SK-N-SH treated with all-trans-retinoic acid at 6 μM for 48 hours (cell line): ENCODE results near the gene CHST8.

Experiments
- ATAC-seq: fragments of 200-7000 bp; cut with Tn5 transposase; 3 replicates; pipeline ENCODE4 v1.9.1; 2020; ENCODE audit warnings: mild to moderate bottlenecking, moderate library complexity
- ARNTL ChIP-seq: fragments of 450-650 bp; formaldehyde crosslinking; IDR thresholded peaks from 2 replicates; pipeline ENCODE4 v1.5.0; 2020; ENCODE audit warnings: low read depth, mild to moderate bottlenecking, moderate library complexity, borderline replicate concordance
- BACH2 ChIP-seq: fragments of 250-450 bp; sonication (Bioruptor Pico); IDR thresholded peaks from 2 replicates; pipeline ENCODE4 v1.9.0; 2021; ENCODE audit warnings: mild to moderate bottlenecking, borderline replicate concordance
- CREB5 ChIP-seq: fragments of 250-450 bp; sonication (Bioruptor Pico); IDR thresholded peaks from 2 replicates; pipeline ENCODE4 v1.5.1; 2020; ENCODE audit warnings: low read depth, mild to moderate bottlenecking, moderate library complexity
- GLIS3 ChIP-seq: fragments of 250-450 bp; sonication (Bioruptor Pico); IDR thresholded peaks from 2 replicates; pipeline ENCODE4 v1.5.0; 2020; ENCODE audit warnings: mild to moderate bottlenecking, moderate library complexity
- ISL1 ChIP-seq: fragments of 250-450 bp; sonication (Bioruptor Pico); IDR thresholded peaks from 2 replicates; pipeline ENCODE4 v2.1.2; 2022; ENCODE audit warnings: mild to moderate bottlenecking, moderate library complexity
- OSR1 ChIP-seq: fragments of 250-450 bp; sonication (Bioruptor Pico); IDR thresholded peaks from 2 replicates; pipeline ENCODE4 v1.8.0; 2022; ENCODE audit warnings: moderate library complexity, mild to moderate bottlenecking, inconsistent platforms
- PATZ1 ChIP-seq: fragments of 250-450 bp; sonication (Bioruptor Pico); IDR thresholded peaks from 2 replicates; pipeline ENCODE4 v1.8.0; 2020; ENCODE audit warnings: mild to moderate bottlenecking, moderate library complexity, borderline replicate concordance
- PPARA ChIP-seq: fragments of 250-450 bp; sonication (Bioruptor Pico); IDR thresholded peaks from 2 replicates; pipeline ENCODE4 v1.5.0; 2020; ENCODE audit warnings: mild to moderate bottlenecking, borderline replicate concordance
- RARB ChIP-seq: fragments of 250-450 bp; sonication (Bioruptor Pico); IDR thresholded peaks from 2 replicates; pipeline ENCODE4 v1.8.0; 2021; ENCODE audit warnings: mild to moderate bottlenecking, moderate library complexity
- SNAI2 ChIP-seq: fragments of 250-450 bp; sonication (Bioruptor Pico); IDR thresholded peaks from 2 replicates; pipeline ENCODE4 v1.5.0; 2020; ENCODE audit warnings: mild to moderate bottlenecking, moderate library complexity
- TCF4 ChIP-seq: fragments of 250-450 bp; sonication (Bioruptor Pico); IDR thresholded peaks from 2 replicates; pipeline ENCODE4 v1.8.0; 2021; ENCODE audit warnings: mild to moderate bottlenecking, moderate library complexity, borderline replicate concordance
- ZC3H10 ChIP-seq: fragments of 250-450 bp; sonication (Bioruptor Pico); IDR thresholded peaks from 2 replicates; pipeline ENCODE4 v1.5.1; 2021; ENCODE audit warnings: mild to moderate bottlenecking, moderate library complexity
- ZFP3 ChIP-seq: fragments of 250-450 bp; sonication (Bioruptor Pico); IDR thresholded peaks from 2 replicates; pipeline ENCODE4 v1.5.0; 2020; ENCODE audit warnings: mild to moderate bottlenecking, moderate library complexity
- ZFP30 ChIP-seq: fragments of 450-650 bp; formaldehyde crosslinking; IDR thresholded peaks from 2 replicates; pipeline ENCODE4 v1.5.0; 2022; ENCODE audit warnings: mild to moderate bottlenecking, moderate library complexity
- ZNF70 ChIP-seq: fragments of 450-650 bp; formaldehyde crosslinking; IDR thresholded peaks from 2 replicates; pipeline ENCODE4 v1.5.0; 2020; ENCODE audit warnings: mild to moderate bottlenecking, moderate library complexity
- ZNF8 ChIP-seq: fragments of 450-650 bp; formaldehyde crosslinking; IDR thresholded peaks from 2 replicates; pipeline ENCODE4 v1.5.0; 2020; ENCODE audit warnings: mild to moderate bottlenecking, moderate library complexity
- TF ChIP-seq, protein P1 (sequence below): fragments of 250-450 bp; sonication (Bioruptor Pico); IDR thresholded peaks from 2 replicates; pipeline ENCODE4 v1.5.0; 2020; ENCODE audit warnings: mild to moderate bottlenecking, moderate library complexity
- TF ChIP-seq, protein P2 (sequence below): fragments of 250-450 bp; sonication (Bioruptor Pico); IDR thresholded peaks from 2 replicates; pipeline ENCODE4 v1.8.0; 2021; ENCODE audit warnings: low read depth, mild to moderate bottlenecking, moderate library complexity, borderline replicate concordance
- TF ChIP-seq, protein P3 (sequence below): fragments of 250-450 bp; sonication (Bioruptor Pico); IDR thresholded peaks from 2 replicates; pipeline ENCODE4 v1.5.1; 2021; ENCODE audit warnings: mild to moderate bottlenecking, moderate library complexity

The CHST8 gene

DNA sequence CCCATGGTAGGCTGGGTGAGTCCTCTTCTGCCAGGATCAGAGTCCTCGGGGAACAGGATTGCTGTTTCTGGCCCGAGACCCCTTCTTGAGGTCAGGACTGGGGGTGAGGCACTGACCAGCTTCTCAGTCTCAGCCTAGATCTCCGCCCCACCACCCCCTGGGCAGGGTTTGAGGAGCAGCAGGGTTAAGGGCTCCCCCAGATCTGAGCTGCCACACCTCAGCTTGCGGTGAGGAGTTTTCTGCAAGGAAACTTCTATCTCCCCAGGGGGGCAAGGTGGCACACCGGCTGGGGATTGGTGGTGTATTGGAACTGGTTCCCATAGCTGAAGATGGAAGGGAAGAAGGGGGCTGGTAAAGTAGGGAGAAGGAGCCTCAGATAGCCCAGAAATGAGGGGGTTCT, 19.5 kb downstream of the CHST8 start:
- TF ChIP-seq TCF4: no peak
- no peak for TF ChIP-seq ZFP3 (CRISPR knock-in tag)
- TF ChIP-seq ZNF8 (CRISPR knock-in tag): no peak
- TF ChIP-seq, protein P1, sequence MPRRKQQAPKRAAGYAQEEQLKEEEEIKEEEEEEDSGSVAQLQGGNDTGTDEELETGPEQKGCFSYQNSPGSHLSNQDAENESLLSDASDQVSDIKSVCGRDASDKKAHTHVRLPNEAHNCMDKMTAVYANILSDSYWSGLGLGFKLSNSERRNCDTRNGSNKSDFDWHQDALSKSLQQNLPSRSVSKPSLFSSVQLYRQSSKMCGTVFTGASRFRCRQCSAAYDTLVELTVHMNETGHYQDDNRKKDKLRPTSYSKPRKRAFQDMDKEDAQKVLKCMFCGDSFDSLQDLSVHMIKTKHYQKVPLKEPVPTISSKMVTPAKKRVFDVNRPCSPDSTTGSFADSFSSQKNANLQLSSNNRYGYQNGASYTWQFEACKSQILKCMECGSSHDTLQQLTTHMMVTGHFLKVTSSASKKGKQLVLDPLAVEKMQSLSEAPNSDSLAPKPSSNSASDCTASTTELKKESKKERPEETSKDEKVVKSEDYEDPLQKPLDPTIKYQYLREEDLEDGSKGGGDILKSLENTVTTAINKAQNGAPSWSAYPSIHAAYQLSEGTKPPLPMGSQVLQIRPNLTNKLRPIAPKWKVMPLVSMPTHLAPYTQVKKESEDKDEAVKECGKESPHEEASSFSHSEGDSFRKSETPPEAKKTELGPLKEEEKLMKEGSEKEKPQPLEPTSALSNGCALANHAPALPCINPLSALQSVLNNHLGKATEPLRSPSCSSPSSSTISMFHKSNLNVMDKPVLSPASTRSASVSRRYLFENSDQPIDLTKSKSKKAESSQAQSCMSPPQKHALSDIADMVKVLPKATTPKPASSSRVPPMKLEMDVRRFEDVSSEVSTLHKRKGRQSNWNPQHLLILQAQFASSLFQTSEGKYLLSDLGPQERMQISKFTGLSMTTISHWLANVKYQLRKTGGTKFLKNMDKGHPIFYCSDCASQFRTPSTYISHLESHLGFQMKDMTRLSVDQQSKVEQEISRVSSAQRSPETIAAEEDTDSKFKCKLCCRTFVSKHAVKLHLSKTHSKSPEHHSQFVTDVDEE (CRISPR knock-in tag): no peak
- no peak for TF ChIP-seq PATZ1 (CRISPR knock-in tag)
- TF ChIP-seq OSR1 (CRISPR knock-in tag): no peak
- TF ChIP-seq ARNTL (CRISPR knock-in tag): no peak
- TF ChIP-seq, protein P2, sequence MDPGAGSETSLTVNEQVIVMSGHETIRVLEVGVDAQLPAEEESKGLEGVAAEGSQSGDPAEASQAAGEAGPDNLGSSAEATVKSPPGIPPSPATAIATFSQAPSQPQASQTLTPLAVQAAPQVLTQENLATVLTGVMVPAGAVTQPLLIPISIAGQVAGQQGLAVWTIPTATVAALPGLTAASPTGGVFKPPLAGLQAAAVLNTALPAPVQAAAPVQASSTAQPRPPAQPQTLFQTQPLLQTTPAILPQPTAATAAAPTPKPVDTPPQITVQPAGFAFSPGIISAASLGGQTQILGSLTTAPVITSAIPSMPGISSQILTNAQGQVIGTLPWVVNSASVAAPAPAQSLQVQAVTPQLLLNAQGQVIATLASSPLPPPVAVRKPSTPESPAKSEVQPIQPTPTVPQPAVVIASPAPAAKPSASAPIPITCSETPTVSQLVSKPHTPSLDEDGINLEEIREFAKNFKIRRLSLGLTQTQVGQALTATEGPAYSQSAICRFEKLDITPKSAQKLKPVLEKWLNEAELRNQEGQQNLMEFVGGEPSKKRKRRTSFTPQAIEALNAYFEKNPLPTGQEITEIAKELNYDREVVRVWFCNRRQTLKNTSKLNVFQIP (CRISPR knock-in tag): no peak
- TF ChIP-seq, protein P3, sequence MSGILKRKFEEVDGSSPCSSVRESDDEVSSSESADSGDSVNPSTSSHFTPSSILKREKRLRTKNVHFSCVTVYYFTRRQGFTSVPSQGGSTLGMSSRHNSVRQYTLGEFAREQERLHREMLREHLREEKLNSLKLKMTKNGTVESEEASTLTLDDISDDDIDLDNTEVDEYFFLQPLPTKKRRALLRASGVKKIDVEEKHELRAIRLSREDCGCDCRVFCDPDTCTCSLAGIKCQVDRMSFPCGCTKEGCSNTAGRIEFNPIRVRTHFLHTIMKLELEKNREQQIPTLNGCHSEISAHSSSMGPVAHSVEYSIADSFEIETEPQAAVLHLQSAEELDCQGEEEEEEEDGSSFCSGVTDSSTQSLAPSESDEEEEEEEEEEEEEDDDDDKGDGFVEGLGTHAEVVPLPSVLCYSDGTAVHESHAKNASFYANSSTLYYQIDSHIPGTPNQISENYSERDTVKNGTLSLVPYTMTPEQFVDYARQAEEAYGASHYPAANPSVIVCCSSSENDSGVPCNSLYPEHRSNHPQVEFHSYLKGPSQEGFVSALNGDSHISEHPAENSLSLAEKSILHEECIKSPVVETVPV (CRISPR knock-in tag): no peak
- no peak for TF ChIP-seq GLIS3 (CRISPR knock-in tag)
- TF ChIP-seq ZNF70 (CRISPR knock-in tag): no peak

DNA sequence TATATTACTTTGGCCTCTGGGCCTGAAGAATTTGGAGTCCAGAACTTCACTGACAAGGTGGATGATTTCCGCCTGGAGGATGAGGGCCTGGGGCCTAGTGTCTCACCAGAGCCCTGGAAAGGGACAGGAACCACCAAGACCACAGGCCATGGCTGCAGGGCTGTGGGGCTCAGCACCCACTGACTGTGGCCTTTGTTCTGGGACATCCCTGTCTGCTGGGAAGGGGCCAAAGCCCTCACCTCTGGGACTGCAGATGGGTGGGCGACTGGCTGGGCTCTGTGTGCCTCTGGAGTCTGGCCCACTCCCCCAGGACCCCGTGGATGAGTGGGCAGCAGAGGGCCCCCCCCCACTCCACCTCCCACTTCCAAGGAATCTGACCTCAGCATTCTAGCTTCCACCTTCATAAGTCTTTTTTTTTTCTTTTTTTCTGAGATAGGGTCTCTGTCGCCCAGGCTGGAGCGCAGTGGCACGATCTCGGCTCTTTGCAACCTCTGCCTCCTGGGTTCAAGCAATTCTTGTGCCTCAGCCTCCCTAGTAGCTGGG, 20.3 kb downstream of the CHST8 start:
- TF ChIP-seq RARB (no peak), GLIS3 (CRISPR knock-in tag) (no peak), ZFP30 (CRISPR knock-in tag) (no peak), ISL1 (CRISPR knock-in tag) (no peak), CREB5 (CRISPR knock-in tag) (no peak), BACH2 (no peak), ZC3H10 (no peak), ZNF70 (CRISPR knock-in tag) (no peak), ZFP3 (CRISPR knock-in tag) (no peak), OSR1 (CRISPR knock-in tag) (no peak), ARNTL (CRISPR knock-in tag) (no peak), PPARA (no peak), SNAI2 (CRISPR knock-in tag) (no peak)
- TF ChIP-seq, protein P1 (CRISPR knock-in tag): no peak
- TF ChIP-seq, protein P2 (CRISPR knock-in tag): no peak
- ATAC-seq: no peak

More for the DNA sequence above, 19.5 kb downstream of the CHST8 start:
- no peak for ATAC-seq
